ENCODE measurements around the gene RHPN2.

DNA sequence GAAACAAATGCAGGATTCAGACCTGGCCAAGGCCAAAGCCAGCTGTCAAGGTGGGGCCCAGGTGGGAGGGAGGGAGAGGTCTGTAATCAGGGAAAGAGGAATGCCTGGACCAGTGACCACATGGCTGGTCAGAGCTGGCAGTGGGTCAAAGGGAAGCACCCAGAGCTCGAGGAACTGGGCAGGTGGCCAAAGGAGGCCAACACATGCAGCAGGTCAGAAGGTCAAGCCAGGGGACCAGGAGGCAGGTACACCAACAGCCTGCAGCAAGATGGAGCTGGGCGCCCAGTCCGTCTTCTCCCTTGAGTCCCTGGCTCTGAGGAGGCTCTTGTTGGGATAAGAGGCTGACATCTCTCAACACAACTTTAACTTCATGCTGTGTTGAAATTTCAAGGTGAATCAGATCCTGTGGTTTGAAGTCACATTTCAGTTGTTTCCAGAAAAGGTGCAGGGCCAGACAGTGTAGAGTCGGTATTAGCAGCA is 33.4 kb upstream of the RHPN2 start:
- TF ChIP-seq JUNB (IDR thresholded peaks at IDR 0.05) = no peak
- TF ChIP-seq RCOR1 (IDR thresholded peaks at IDR 0.05; ENCODE audit: low read depth, low read length) = no peak
- no peak for TF ChIP-seq HDAC2 (IDR thresholded peaks at IDR 0.05)
- TF ChIP-seq, protein P1, sequence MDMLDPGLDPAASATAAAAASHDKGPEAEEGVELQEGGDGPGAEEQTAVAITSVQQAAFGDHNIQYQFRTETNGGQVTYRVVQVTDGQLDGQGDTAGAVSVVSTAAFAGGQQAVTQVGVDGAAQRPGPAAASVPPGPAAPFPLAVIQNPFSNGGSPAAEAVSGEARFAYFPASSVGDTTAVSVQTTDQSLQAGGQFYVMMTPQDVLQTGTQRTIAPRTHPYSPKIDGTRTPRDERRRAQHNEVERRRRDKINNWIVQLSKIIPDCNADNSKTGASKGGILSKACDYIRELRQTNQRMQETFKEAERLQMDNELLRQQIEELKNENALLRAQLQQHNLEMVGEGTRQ (IDR thresholded peaks at IDR 0.05) = no peak
- no peak for TF ChIP-seq BHLHE40 (IDR thresholded peaks at IDR 0.05; ENCODE audit: low read depth, low read length)
- no peak for TF ChIP-seq CEBPB (IDR thresholded peaks at IDR 0.05)
- no peak for TF ChIP-seq MAZ (IDR thresholded peaks at IDR 0.05; ENCODE audit: borderline replicate concordance, low read depth, low read length)
